Thyroid gland (tissue), 4 donors: ENCODE measurements around the gene WNT3A.

ENCODE experiments used
- POLR2A ChIP-seq, 2 donors: fragments of 450-650 bp; IDR thresholded peaks; one replicate each; pipeline ENCODE4 v1.6.1; 2017; ENCODE audit warnings: antibody characterized with exemption in 2 of 2, mild to moderate bottlenecking in 2 of 2, moderate library complexity in 1 of 2
- TF ChIP-seq, protein P1 (sequence below), 6 experiments: fragments of 200-600 bp in 3 of 6; fragments of 450-650 bp in 3 of 6; sonication (generic) in 3 of 6; IDR thresholded peaks; one replicate each; pipeline ENCODE4 v1.5.1; 2016 to 2019; ENCODE audit warnings: antibody characterized with exemption in 6 of 6, mild to moderate bottlenecking in 2 of 6, inconsistent platforms in 1 of 6, moderate library complexity in 1 of 6

DNA sequence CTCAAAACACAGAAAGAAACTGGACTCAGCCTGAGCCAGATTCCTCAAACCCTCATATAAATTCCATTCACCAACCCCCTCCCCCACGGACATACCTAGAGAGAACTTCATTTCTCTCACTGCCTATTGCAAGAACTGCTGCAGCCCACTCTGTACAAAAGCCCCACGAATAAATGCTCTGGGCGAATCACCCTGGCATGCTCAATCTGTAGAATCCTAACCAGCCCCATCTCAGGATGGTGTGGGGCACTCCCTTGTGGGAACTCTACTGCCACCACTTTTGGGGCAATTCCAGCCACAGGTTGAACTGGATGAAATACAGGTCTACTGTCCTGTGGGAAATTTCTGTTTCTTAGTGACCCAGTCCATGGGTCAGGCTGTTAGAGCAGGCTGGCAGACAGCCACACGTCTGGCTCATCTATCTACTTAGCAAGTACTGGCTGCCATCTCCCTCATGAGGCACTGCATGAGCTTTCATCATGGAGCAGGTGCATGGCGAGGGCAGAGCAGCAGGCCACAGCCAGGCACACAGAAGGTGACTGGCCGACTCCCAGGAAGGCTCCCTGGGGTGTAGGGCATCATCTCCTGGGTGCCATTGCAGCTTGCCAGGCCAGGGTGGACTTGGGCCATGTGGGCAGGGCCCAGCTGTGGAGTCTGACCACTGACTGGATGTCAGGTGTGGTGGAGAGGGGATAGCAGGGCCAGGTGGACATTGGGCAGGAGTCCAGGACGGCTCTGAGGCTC lies 97.9 kb downstream of the WNT3A start:
- TF ChIP-seq, protein P1, sequence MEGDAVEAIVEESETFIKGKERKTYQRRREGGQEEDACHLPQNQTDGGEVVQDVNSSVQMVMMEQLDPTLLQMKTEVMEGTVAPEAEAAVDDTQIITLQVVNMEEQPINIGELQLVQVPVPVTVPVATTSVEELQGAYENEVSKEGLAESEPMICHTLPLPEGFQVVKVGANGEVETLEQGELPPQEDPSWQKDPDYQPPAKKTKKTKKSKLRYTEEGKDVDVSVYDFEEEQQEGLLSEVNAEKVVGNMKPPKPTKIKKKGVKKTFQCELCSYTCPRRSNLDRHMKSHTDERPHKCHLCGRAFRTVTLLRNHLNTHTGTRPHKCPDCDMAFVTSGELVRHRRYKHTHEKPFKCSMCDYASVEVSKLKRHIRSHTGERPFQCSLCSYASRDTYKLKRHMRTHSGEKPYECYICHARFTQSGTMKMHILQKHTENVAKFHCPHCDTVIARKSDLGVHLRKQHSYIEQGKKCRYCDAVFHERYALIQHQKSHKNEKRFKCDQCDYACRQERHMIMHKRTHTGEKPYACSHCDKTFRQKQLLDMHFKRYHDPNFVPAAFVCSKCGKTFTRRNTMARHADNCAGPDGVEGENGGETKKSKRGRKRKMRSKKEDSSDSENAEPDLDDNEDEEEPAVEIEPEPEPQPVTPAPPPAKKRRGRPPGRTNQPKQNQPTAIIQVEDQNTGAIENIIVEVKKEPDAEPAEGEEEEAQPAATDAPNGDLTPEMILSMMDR (IDR thresholded peaks at IDR 0.05): no peak
- TF ChIP-seq POLR2A (IDR thresholded peaks at IDR 0.05): no peak
